Right cardiac atrium (tissue), 5 donors: ENCODE data around the gene PXT1. TPM values are rescaled to one million over a fixed set of nuclear protein-coding genes. Genes with fewer than 3 reads are reported as not detected.
"Not testable (repeated sequence)": the region's sequence is repeated elsewhere in the genome, so short reads cannot be mapped to it uniquely, and the experiment has no call there.

Source experiments
- ATAC-seq, 2 donors: fragments of 200-7000 bp; cut with Tn5 transposase; one replicate each; pipeline versions ENCODE4 v1.8.0 to v1.9.1; 2020; ENCODE audit warnings: moderate library complexity in 2 of 2, mild to moderate bottlenecking in 1 of 2
- DNase-seq, 3 donors: peaks; one replicate each; pipeline ENCODE4 v3.0.0-alpha.2; 2020
- H3K27ac ChIP-seq: one replicate; pipeline ENCODE4 v1.5.1; 2013; ENCODE audit warnings: mild to moderate bottlenecking, low read length, control low read depth, moderate library complexity
- H3K27me3 ChIP-seq: one replicate; pipeline ENCODE4 v1.6.1; 2013; ENCODE audit not compliant: control insufficient read depth, insufficient read depth
- H3K4me1 ChIP-seq: one replicate; pipeline ENCODE4 v1.6.1; 2013; ENCODE audit warnings: low read length; ENCODE audit not compliant: control insufficient read depth, insufficient read depth
- H3K4me3 ChIP-seq: one replicate; pipeline ENCODE4 v1.5.1; 2013; ENCODE audit warnings: low read length, control low read depth
- H3K9me3 ChIP-seq: one replicate; pipeline ENCODE4 v1.6.1; 2013; ENCODE audit warnings: low read length; ENCODE audit not compliant: control insufficient read depth
- WGBS: extraction: QIAGEN DNeasy Blood & Tissue Kit; methylation state at CpG from one replicate; pipeline ENCODE4 v1.1.7; 2013; 5-methylcytosine and 5-hydroxymethylcytosine counted together
- intact Hi-C, 4 donors: fragments of 100-400 bp; cut with DNase I; formaldehyde crosslinking; loops; one replicate each; pipeline versions ENCODE4 v1.11.0 to v1.14.0; 2022 to 2023
- polyA plus RNA-seq: library from polyadenylated mRNA; stranded (reverse); fragments of 200-250 nt; gene quantifications from one replicate; pipeline ENCODE4 v1.2.3, GENCODE V29; 2013
- total RNA-seq, 4 donors: library from RNA; stranded (reverse); fragmentation: NEBNext Ultra II Directional; extraction: Animal tissue kit (Norgen Biotek cat#: 25700); gene quantifications; one replicate each; pipeline ENCODE4 v1.2.1, GENCODE V29; 2021
- donor health status: healthy with polysubstance abuse.
- donor health status: DM: no; HTN: yes; CAD: no.
- donor health status: DM: no; HTN: no; CAD: no.
- donor health status: DM: no; HTN: yes; CAD: no; lungs with severe emphysema.
- donor health status: DM: yes; HTN: yes; CAD: no.

Gene PXT1
- total and polyA plus RNA-seq, 5 donors = 0.09 to 0.42 (median 0.17) TPM; not detected in 2

DNA sequence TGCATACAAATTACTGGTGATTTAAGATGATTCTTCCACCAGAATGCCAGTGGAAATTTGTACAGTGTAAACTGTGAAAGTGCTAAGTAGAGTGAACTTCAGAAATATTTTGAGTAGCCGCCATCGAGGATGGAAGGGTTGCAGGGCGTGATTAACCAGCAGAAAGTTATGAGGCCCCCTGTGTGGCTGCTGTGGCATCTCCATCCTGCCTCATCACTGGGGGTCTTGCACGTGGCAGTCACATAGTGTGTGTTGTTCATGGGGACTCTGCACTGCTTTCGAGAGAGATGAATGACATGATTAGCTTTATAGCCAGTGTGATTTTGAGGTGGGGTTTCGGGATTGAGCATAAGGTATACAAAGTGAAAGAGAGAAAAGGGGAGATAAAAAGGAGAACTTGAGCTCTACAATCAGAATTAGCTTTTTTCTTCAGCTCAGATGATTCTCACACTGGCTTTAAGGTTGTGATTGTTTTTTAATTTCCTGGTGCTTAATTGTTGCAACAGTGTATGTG is 26.6 kb upstream of the PXT1 start:
- Histone ChIP-seq H3K4me1 (no peaks in the 10 kb centered on the region), H3K27me3 (no peaks in the 10 kb centered on the region), H3K9me3 (no peaks in the 10 kb centered on the region), H3K27ac (no peak overlapping the region), H3K4me3 (no peak overlapping the region)
- ATAC-seq (no peak), DNase-seq (no peak)
- intact Hi-C loops = no loop called here
- WGBS = 80% methylated on average over 6 of the region's 6 CpGs

DNA sequence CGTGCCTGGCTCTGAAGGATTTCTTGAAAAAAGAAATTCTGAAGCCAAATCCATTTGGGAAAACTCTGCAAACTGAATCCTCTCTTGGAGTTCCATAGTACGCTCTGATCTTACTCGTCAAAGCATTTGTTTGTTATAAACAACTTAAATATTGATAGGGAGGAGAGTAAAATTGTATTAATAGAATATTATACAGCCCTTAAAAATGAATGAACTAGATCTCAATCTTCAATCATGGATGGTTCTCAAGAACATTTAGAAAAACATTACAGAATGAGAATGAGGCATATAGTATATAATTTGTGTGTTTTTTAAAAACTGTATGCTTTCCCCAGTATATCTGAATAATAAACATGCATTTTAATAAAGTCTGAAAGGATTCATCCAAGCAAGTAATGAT is 25.0 kb upstream of the PXT1 start:
- no peak overlapping the region for H3K27ac ChIP-seq
- DNase-seq (no peak), ATAC-seq (no peak)
- H3K9me3 ChIP-seq = no peaks in the 10 kb centered on the region
- intact Hi-C loops = no loop called here
- no peaks in the 10 kb centered on the region for H3K4me1 ChIP-seq
- no peak overlapping the region for H3K4me3 ChIP-seq
- 97% methylated on average over 3 of the region's 3 CpGs for WGBS
- H3K27me3 ChIP-seq = no peaks in the 10 kb centered on the region

DNA sequence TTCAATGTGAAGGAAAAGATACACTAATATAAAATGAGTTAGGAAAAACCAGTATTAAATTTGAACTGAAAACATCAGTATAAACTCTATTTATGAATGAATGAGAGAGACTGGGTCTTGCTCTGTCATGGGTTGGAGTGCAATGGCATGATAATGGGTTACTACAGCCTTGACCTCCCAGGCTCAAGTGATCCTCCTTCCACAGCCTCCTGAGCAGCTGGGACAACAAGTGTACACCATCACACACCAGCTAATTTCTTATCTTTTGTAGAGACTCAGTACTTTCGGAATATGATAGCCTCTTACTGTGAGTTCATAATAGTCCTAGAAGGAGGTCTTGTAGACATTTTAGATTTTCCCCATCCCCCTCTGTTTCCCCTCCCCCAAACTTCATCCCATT is 21.6 kb upstream of the PXT1 start:
- H3K4me3 ChIP-seq = no peak overlapping the region
- peaks cover 2% of the 10 kb centered on the region for H3K4me1 ChIP-seq
- H3K27me3 ChIP-seq = no peaks in the 10 kb centered on the region
- 80% methylated on average over 1 of the region's 1 CpG for WGBS
- ATAC-seq (no peak), DNase-seq (no peak)
- H3K27ac ChIP-seq = no peak overlapping the region
- H3K9me3 ChIP-seq = no peaks in the 10 kb centered on the region
- intact Hi-C loops = no loop called here

DNA sequence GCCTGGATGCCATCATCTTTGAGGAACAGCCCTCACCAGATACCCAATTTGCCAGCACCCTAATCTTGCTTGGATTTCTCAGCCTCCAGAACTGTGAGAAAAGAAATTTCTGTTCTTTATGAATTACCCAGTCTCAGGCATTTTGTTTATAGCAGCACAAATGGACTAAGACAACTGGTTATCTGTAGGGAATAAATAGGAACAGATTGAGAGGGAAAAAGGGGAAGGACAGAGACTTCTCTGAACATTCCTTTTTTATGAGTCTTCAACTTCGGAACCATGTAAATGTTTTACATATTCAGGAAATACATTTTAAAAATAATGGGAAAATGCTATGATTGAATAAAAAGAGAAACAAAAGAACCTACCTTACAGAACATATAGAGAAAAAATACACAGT is 21.0 kb upstream of the PXT1 start:
- ATAC-seq = no peak
- 57% methylated on average over 1 of the region's 1 CpG for WGBS

DNA sequence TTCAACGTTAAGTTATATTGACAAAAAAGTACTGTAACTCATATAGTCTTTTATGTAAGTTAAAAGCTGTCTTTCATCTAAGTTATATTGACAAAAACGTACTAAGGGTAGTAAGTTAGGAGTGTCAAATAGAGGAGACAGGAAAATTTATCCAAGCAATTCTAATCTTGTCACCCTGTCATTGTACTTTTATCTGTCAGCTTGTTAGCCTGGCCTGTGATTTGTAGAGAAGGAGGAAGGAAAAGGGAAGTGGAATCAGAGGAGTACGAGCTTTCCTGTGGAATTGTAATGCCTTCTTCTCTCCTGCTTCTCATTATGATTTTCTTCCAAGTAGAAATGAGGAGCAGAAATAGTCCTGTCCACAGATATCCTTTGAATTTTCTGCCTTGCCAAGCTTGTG is 19.0 kb upstream of the PXT1 start:
- Histone ChIP-seq H3K27me3 (no peaks in the 10 kb centered on the region), H3K4me1 (peaks cover 2% of the 10 kb centered on the region), H3K4me3 (no peak overlapping the region), H3K27ac (no peak overlapping the region), H3K9me3 (no peaks in the 10 kb centered on the region)
- WGBS = 34% methylated on average over 3 of the region's 3 CpGs
- no peak for DNase-seq
- intact Hi-C loops = no loop called here
- ATAC-seq = no peak

More for the DNA sequence above, 21.0 kb upstream of the PXT1 start:
- no peak for DNase-seq
- Histone ChIP-seq H3K4me1 (peaks cover 2% of the 10 kb centered on the region), H3K4me3 (no peak overlapping the region), H3K27ac (no peak overlapping the region), H3K9me3 (no peaks in the 10 kb centered on the region), H3K27me3 (no peaks in the 10 kb centered on the region)
- intact Hi-C loops = no loop called here

DNA sequence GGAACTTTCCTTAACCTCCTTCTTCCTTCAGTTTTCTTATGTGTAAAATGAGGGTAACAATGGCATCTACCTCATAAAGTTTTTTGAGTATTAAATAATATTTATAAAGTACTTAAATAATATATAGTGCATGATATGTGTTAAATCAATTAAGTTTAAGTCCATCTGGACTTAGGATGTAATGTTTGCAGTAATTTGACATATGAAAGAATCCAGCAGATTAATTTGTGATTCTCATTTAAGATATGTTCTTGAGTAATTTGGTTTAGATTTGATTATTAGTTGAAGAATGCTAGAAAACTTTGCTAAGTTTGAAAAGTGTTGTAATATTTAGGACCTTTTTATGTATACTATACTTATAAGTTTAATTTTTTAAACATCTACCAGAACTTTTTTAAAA is 18.3 kb upstream of the PXT1 start:
- Histone ChIP-seq H3K27me3 (no peaks in the 10 kb centered on the region), H3K4me1 (peaks cover 2% of the 10 kb centered on the region), H3K27ac (no peak overlapping the region), H3K9me3 (no peaks in the 10 kb centered on the region), H3K4me3 (no peak overlapping the region)
- ATAC-seq = no peak
- intact Hi-C loops = no loop called here
- DNase-seq = no peak

DNA sequence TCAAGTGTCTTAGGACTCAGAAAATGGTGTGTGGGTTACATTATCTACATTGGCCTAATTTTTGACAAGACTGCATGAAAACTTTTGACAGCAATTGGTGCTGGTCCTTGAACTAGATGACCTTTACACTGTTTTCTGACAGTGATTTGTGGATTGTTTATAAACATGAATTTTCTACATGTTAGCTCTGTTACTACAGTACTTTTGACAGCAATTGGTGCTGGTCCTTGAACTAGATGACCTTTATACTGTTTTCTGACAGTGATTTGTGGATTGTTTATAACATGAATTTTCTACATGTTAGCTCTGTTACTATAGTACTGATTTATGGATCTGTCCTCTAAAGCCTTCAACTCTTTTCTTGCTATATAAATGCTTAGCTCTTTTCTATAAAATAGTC is 16.8 kb upstream of the PXT1 start:
- Histone ChIP-seq H3K27ac (no peak overlapping the region), H3K4me3 (no peak overlapping the region), H3K27me3 (no peaks in the 10 kb centered on the region), H3K9me3 (no peaks in the 10 kb centered on the region), H3K4me1 (peaks cover 2% of the 10 kb centered on the region)
- ATAC-seq (no peak), DNase-seq (no peak)
- intact Hi-C loops = no loop called here

DNA sequence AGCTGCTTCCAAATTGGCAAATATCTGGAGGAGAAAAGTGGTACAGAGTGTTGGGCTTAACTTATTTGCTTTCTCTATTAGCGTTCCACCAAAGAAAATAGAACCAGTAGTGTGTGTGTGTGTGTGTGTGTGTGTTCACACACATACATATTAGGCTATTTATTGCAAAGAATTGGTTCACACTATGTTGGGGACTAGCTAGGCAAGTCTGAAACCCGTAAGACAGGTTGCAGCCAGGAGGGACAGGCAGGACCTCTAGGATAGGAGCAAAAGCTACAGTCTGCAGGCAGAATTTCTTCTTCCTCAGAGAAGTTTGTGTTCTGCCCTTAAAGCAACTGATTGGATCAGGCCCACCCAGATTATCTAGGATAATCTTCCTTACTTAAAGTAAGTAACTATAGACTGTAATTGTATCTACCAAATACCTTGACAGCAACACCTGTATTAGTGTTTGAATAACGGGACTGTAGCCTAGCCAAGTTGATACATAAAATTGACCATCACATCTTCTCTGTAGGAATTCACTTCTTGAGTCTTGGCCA is 12.9 kb upstream of the PXT1 start:
- ATAC-seq (no peak), DNase-seq (no peak)
- Histone ChIP-seq H3K4me1 (no peaks in the 10 kb centered on the region), H3K4me3 (no peak overlapping the region), H3K27ac (no peak overlapping the region), H3K27me3 (no peaks in the 10 kb centered on the region), H3K9me3 (no peaks in the 10 kb centered on the region)
- 85% methylated on average over 3 of the region's 3 CpGs for WGBS
- intact Hi-C loops = no loop called here

DNA sequence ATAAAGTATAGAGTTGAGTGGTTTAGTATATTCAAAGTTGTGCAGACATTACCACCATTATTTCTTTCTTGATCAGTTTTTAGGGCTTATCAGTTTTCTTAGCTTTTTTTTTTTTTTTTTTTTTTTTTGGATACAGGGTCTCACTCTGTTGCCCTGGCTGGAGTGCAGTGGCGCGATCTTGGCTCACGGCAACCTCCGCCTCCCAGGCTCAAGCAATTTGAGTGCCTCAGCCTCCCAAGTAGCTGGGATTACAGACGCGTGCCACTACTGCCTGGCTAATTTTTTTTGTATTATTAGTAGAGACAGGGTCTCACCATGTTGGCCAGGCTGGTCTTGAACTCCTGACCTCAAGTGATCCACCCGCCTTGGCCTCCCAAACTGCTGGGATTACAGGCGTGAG is 10.2 kb upstream of the PXT1 start:
- not testable (repeated sequence) for DNase-seq
- WGBS = 98% methylated on average over 8 of the region's 8 CpGs

DNA sequence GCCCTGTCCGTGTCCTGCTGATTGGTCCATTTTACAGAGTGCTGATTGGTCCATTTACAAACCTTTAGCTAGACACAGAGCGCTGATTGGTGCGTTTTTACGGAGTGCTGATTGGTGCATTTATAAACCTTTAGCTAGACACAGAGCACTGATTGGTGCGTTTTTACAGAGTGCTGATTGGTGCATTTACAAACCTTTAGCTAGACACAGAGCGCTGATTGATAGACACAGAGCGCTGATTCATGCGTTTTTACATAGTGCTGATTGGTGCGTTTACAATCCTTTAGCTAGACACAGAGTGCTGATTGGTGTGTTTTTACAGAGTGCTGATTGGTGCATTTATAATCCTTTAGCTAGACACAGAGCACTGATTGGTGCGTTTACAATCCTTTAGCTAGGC is 6.5 kb upstream of the PXT1 start:
- H3K4me3 ChIP-seq, H3K27ac ChIP-seq, ATAC-seq, H3K4me1 ChIP-seq, H3K9me3 ChIP-seq, H3K27me3 ChIP-seq, intact Hi-C loops, DNase-seq: not testable (repeated sequence)
- WGBS = 97% methylated on average over 10 of the region's 10 CpGs

More for the DNA sequence above, 10.2 kb upstream of the PXT1 start:
- H3K4me1 ChIP-seq, H3K27me3 ChIP-seq, H3K27ac ChIP-seq, ATAC-seq, intact Hi-C loops, H3K9me3 ChIP-seq, H3K4me3 ChIP-seq: not testable (repeated sequence)

DNA sequence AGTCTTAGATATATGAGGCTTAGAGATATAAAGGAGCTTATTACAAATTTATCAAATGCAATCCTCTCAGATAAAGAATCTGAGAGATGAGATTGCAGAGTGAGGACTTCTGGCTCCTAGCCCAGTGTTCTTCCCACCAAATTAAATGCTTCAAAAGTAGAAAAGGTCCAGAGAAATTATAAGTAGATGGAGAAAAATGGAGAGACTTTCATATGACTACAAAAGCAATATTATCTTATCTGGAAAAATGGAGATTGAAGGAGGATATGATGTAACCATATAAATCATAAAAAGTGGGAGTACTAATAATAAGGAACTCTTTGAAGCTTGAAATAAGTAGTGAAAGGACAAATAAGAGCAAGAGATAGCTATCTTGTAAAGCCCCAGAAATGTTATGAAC is 3.0 kb upstream of the PXT1 start:
- H3K4me1 ChIP-seq = peaks cover 6% of the 10 kb centered on the region
- intact Hi-C loops = no loop called here
- no peak for DNase-seq

DNA sequence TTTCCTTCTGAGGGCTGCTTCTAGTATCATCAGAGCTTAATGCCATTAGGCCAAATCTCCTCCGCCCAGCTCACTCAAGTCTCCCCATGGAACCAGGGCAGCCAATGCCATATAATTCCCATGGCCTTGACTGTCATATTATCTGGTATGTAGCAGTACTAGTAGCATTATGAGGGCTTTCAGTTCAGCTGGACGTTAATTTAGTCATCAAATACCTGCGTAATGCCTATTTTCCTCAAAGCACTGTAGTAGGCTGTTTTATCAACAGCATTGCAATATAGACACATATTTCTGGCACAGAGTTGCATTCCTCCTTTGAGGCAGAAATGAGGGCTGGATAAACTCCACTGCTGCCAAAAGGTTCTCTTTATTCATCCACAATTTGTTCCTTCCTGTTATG is 1.8 kb upstream of the PXT1 start:
- 39% methylated on average over 3 of the region's 3 CpGs for WGBS
- H3K27ac ChIP-seq = peak overlapping the region; percentile 75

More for the DNA sequence above, 3.0 kb upstream of the PXT1 start:
- Histone ChIP-seq H3K27me3 (no peaks in the 10 kb centered on the region), H3K27ac (no peak overlapping the region), H3K9me3 (no peaks in the 10 kb centered on the region), H3K4me3 (no peak overlapping the region)
- ATAC-seq = no peak

More for the DNA sequence above, 1.8 kb upstream of the PXT1 start:
- Histone ChIP-seq H3K4me3 (peak overlapping the region; percentile 61), H3K27me3 (no peaks in the 10 kb centered on the region), H3K9me3 (no peaks in the 10 kb centered on the region), H3K4me1 (peaks cover 6% of the 10 kb centered on the region)
- DNase-seq (no peak), ATAC-seq (no peak)
- intact Hi-C loops = no loop called here
